RWPE1 (cell line): Measurements from ENCODE around the gene SP3.

Source experiments
- CTCF ChIA-PET: fragments of 350-600 bp; sonication (Branson Sonifier 250); formaldehyde crosslinking; extraction: SDS; loops from one replicate; lab custom pipeline; 2021; lab: Yijun Ruan, JAX
- POLR2A ChIA-PET: fragments of 400-600 bp; formaldehyde crosslinking; extraction: SDS; loops from one replicate; lab custom pipeline; 2020; ENCODE audit warnings: antibody characterized with exemption; ENCODE audit not compliant: low non-redundant PET; lab: Yijun Ruan, JAX
- DNase-seq: peaks from one replicate; pipeline ENCODE4 v3.0.0; 2012; ENCODE audit warnings: low spot score
- H3K27ac ChIP-seq: fragments of 450-650 bp; 2 replicates; pipeline ENCODE4 v1.5.1; 2017
- CTCF ChIP-seq: fragments of 450-650 bp; conservative IDR thresholded peaks from 2 replicates; pipeline ENCODE4 v1.5.1; 2017; ENCODE audit warnings: low read depth, mild to moderate bottlenecking

Gene SP3

GRCh38 chr2:173922760-173923159 is 42.4 kb downstream of the SP3 start:
- ChIA-PET POLR2A (no interaction called here), CTCF (interaction anchor here (0.5 kb wide), 1 partner anchor 256 kb away, joined by 3 read pairs; no protein-coding TSS in a partner anchor)
- H3K27ac ChIP-seq: no peak overlapping the region
- no peak for TF ChIP-seq CTCF
- DNase-seq: no peak

GRCh38 chr2:173922068-173922467 is 43.1 kb downstream of the SP3 start:
- H3K27ac ChIP-seq: no peak overlapping the region
- TF ChIP-seq CTCF: no peak
- POLR2A ChIA-PET: no interaction called here
- DNase-seq: no peak
- CTCF ChIA-PET: no interaction called here

- ChIA-PET POLR2A (no interaction called here), CTCF (interaction anchor here (0.7 kb wide), 1 partner anchor 26 kb away, joined by 3 read pairs; no protein-coding TSS in a partner anchor)
- H3K27ac ChIP-seq: no peak overlapping the region
- no peak for TF ChIP-seq CTCF
- no peak for DNase-seq
These were observed 50.9 kb downstream of the SP3 start for GRCh38 chr2:173914055-173914927.

GRCh38 chr2:173909846-173910245 is 55.3 kb downstream of the SP3 start:
- ChIA-PET POLR2A (no interaction called here), CTCF (no interaction called here)
- no peak for DNase-seq
- no peak overlapping the region for H3K27ac ChIP-seq
- no peak for TF ChIP-seq CTCF

- TF ChIP-seq CTCF: no peak
- no peak overlapping the region for H3K27ac ChIP-seq
- CTCF ChIA-PET: no interaction called here
- POLR2A ChIA-PET: no interaction called here
- no peak for DNase-seq
These were observed 58.5 kb downstream of the SP3 start for GRCh38 chr2:173906626-173907025.

GRCh38 chr2:173903601-173904394 is 61.4 kb downstream of the SP3 start:
- DNase-seq: no peak
- H3K27ac ChIP-seq: no peak overlapping the region
- POLR2A ChIA-PET: no interaction called here
- CTCF ChIA-PET: interaction anchor here (0.7 kb wide), 1 partner anchor 794 kb away, joined by 7 read pairs; no protein-coding TSS in a partner anchor
- TF ChIP-seq CTCF: no peak
